ENCODE results near the gene PIPOX.

PIPOX gene

GRCh38 chr17:29051194-29051593 is 8.3 kb downstream of the PIPOX start:
- no peak overlapping the region for H3K4me3 ChIP-seq (replicated peaks; ENCODE audit: insufficient read depth, low read length)
- TF ChIP-seq GABPA (IDR thresholded peaks at IDR 0.05; ENCODE audit: low read depth) (no peak), SPI1 (IDR thresholded peaks at IDR 0.05; ENCODE audit: borderline replicate concordance, low read depth) (no peak), POLR2AphosphoS5 (IDR thresholded peaks at IDR 0.05; ENCODE audit: low read depth) (no peak), REST (IDR thresholded peaks at IDR 0.05; ENCODE audit: insufficient replicate concordance, low read depth) (no peak)
- TF ChIP-seq, protein P1, sequence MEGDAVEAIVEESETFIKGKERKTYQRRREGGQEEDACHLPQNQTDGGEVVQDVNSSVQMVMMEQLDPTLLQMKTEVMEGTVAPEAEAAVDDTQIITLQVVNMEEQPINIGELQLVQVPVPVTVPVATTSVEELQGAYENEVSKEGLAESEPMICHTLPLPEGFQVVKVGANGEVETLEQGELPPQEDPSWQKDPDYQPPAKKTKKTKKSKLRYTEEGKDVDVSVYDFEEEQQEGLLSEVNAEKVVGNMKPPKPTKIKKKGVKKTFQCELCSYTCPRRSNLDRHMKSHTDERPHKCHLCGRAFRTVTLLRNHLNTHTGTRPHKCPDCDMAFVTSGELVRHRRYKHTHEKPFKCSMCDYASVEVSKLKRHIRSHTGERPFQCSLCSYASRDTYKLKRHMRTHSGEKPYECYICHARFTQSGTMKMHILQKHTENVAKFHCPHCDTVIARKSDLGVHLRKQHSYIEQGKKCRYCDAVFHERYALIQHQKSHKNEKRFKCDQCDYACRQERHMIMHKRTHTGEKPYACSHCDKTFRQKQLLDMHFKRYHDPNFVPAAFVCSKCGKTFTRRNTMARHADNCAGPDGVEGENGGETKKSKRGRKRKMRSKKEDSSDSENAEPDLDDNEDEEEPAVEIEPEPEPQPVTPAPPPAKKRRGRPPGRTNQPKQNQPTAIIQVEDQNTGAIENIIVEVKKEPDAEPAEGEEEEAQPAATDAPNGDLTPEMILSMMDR (IDR thresholded peaks at IDR 0.05; ENCODE audit: insufficient read depth, low read length): no peak
- H3K27ac ChIP-seq (replicated peaks): no peak overlapping the region
- H3K27me3 ChIP-seq (ENCODE audit: insufficient read depth, poor library complexity, severe bottlenecking): no peaks in the 10 kb centered on the region
- no peak for DNase-seq (ENCODE audit: low read depth in 1 of 2, low spot score in 1 of 2)

- TF ChIP-seq GABPA (IDR thresholded peaks at IDR 0.05; ENCODE audit: low read depth): no peak
- TF ChIP-seq, protein P1 (IDR thresholded peaks at IDR 0.05; ENCODE audit: insufficient read depth, low read length): no peak
- TF ChIP-seq REST (IDR thresholded peaks at IDR 0.05; ENCODE audit: insufficient replicate concordance, low read depth): no peak
- TF ChIP-seq POLR2AphosphoS5 (IDR thresholded peaks at IDR 0.05; ENCODE audit: low read depth): no peak
- no peak for TF ChIP-seq SPI1 (IDR thresholded peaks at IDR 0.05; ENCODE audit: borderline replicate concordance, low read depth)
- Histone ChIP-seq H3K27me3 (ENCODE audit: insufficient read depth, poor library complexity, severe bottlenecking) (no peaks in the 10 kb centered on the region), H3K27ac (replicated peaks) (no peak overlapping the region), H3K4me3 (replicated peaks; ENCODE audit: insufficient read depth, low read length) (no peak overlapping the region)
- no peak for DNase-seq (ENCODE audit: low read depth in 1 of 2, low spot score in 1 of 2)
These were observed 8.8 kb downstream of the PIPOX start for GRCh38 chr17:29051731-29052130.

- Histone ChIP-seq H3K4me3 (replicated peaks; ENCODE audit: insufficient read depth, low read length) (no peak overlapping the region), H3K27ac (replicated peaks) (no peak overlapping the region), H3K27me3 (ENCODE audit: insufficient read depth, poor library complexity, severe bottlenecking) (no peaks in the 10 kb centered on the region)
- TF ChIP-seq GABPA (IDR thresholded peaks at IDR 0.05; ENCODE audit: low read depth): no peak
- TF ChIP-seq, protein P1 (IDR thresholded peaks at IDR 0.05; ENCODE audit: insufficient read depth, low read length): no peak
- TF ChIP-seq SPI1 (IDR thresholded peaks at IDR 0.05; ENCODE audit: borderline replicate concordance, low read depth): no peak
- TF ChIP-seq POLR2AphosphoS5 (IDR thresholded peaks at IDR 0.05; ENCODE audit: low read depth): no peak
- no peak for TF ChIP-seq REST (IDR thresholded peaks at IDR 0.05; ENCODE audit: insufficient replicate concordance, low read depth)
- no peak for DNase-seq (ENCODE audit: low read depth in 1 of 2, low spot score in 1 of 2)
These were observed 11.9 kb downstream of the PIPOX start for GRCh38 chr17:29054835-29055234.

All from HL-60 (cell line).